GM12892 (cell line): ENCODE results near the gene CPNE4.

Source experiments
- POLR2A ChIP-seq: IDR thresholded peaks from 2 replicates; pipeline ENCODE4 v1.6.1; 2011; ENCODE audit warnings: low read depth, low read length, control low read depth
- POLR2AphosphoS5 ChIP-seq: IDR thresholded peaks from 2 replicates; pipeline ENCODE4 v1.6.1; 2011; ENCODE audit warnings: low read depth, low read length, control low read depth
- TAF1 ChIP-seq: IDR thresholded peaks from 2 replicates; pipeline ENCODE4 v1.6.1; 2011; ENCODE audit warnings: low read depth, mild to moderate bottlenecking, control low read depth, low read length, borderline replicate concordance

GRCh38 chr3:131622726-131623125, 412.1 kb downstream of the CPNE4 start:
- TF ChIP-seq POLR2AphosphoS5 (no peak), POLR2A (no peak), TAF1 (no peak)
